ENCODE results near the gene HIVEP2. TPM values are rescaled to one million over a fixed set of nuclear protein-coding genes. Genes with fewer than 3 reads are reported as not detected.

The HIVEP2 gene
- total and polyA plus RNA-seq, 2 of the 4 experiments (the other 2 are of a cell fraction): 4.3 to 11.3 TPM

DNA sequence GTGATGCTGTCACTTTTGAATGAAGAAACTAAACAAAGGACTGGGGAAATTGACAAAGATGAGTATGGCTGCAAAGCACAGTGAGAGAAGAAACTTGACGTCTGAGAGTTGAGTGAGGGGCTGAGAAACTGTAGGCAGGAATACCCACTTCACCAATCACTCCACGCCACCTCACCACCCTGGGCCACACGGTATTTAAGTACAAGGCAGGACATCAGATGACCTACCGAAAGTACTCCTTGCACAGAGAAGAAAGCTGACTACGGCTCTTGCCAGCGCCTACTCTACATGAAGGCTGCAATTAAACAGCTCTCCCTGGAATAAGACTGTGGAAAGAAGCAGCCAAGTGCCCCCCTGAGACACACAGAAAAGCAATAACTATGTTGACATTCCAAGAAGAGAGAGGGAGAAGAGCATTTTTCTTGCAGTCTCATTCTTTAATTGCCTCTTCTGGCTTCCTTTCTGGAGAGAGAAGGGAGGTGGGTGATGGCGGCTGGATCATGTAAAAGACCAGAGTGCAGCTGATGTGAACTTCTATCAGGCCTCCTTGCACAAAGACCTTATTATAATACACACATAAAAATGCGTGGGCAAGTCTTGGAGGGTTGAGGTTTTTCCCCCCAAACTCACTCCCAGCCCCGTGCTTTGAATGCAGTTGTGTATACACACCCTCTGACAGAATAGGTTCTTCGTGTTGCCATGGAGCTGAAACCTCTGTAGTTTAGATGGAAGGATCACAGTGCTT is 44.6 kb downstream of the HIVEP2 start:
- peaks cover 36 to 52% of the 10 kb centered on the region in 2 experiments for H3K79me1 ChIP-seq (ENCODE audit: low read depth in 1 of 2, low read length in 2 of 2)
- H3K4ac ChIP-seq (ENCODE audit: low read depth, low read length): peak overlapping the region; percentile 26
- peak overlapping the region; percentile 20 for H4K5ac ChIP-seq (ENCODE audit: low read depth, low read length)
- H2BK15ac ChIP-seq (ENCODE audit: low read depth, low read length): peak overlapping the region; percentile 48; the same call in 2 of the 3 replicates
- H2AK5ac ChIP-seq (ENCODE audit: low read depth, low read length): peak overlapping the region; percentile 57; the same call in 1 of the 2 replicates
- H2BK20ac ChIP-seq (ENCODE audit: low read depth, low read length): peak overlapping the region; percentile 46; the same call in 1 of the 2 replicates
- no peak overlapping the region for H3K4me3 ChIP-seq (ENCODE audit: insufficient read depth, low read depth, low read length)
- in situ Hi-C loops (cut with MboI; ENCODE audit: low sequenced_read_pairs) (no loop called here), dilution Hi-C loops (cut with HindIII; ENCODE audit: low sequenced_read_pairs, unreplicated experiment) (no loop called here), intact Hi-C loops (cut with micrococcal nuclease) (no loop called here)
- peak overlapping the region; percentile 23 for H3K4me2 ChIP-seq (ENCODE audit: low read depth, low read length)
- ChIA-PET POLR2A (ENCODE audit: unreplicated experiment) (no interaction called here), CTCF (no interaction called here)
- TF ChIP-seq FOS (IDR thresholded peaks at IDR 0.05; ENCODE audit: low read depth, low read length): no peak
- no peak for TF ChIP-seq RCOR1 (IDR thresholded peaks at IDR 0.05; ENCODE audit: insufficient replicate concordance, low read length)
- TF ChIP-seq, protein P1, sequence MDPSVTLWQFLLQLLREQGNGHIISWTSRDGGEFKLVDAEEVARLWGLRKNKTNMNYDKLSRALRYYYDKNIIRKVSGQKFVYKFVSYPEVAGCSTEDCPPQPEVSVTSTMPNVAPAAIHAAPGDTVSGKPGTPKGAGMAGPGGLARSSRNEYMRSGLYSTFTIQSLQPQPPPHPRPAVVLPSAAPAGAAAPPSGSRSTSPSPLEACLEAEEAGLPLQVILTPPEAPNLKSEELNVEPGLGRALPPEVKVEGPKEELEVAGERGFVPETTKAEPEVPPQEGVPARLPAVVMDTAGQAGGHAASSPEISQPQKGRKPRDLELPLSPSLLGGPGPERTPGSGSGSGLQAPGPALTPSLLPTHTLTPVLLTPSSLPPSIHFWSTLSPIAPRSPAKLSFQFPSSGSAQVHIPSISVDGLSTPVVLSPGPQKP (IDR thresholded peaks at IDR 0.05; ENCODE audit: borderline replicate concordance, low read depth, low read length): no peak
- no peak for TF ChIP-seq CEBPB (IDR thresholded peaks at IDR 0.05; ENCODE audit: low read depth, low read length)
- no peak for TF ChIP-seq MXI1 (IDR thresholded peaks at IDR 0.05; ENCODE audit: borderline replicate concordance, low read depth, low read length)
- TF ChIP-seq RFX5 (IDR thresholded peaks at IDR 0.05; ENCODE audit: low read depth, low read length): no peak
- TF ChIP-seq, protein P2, sequence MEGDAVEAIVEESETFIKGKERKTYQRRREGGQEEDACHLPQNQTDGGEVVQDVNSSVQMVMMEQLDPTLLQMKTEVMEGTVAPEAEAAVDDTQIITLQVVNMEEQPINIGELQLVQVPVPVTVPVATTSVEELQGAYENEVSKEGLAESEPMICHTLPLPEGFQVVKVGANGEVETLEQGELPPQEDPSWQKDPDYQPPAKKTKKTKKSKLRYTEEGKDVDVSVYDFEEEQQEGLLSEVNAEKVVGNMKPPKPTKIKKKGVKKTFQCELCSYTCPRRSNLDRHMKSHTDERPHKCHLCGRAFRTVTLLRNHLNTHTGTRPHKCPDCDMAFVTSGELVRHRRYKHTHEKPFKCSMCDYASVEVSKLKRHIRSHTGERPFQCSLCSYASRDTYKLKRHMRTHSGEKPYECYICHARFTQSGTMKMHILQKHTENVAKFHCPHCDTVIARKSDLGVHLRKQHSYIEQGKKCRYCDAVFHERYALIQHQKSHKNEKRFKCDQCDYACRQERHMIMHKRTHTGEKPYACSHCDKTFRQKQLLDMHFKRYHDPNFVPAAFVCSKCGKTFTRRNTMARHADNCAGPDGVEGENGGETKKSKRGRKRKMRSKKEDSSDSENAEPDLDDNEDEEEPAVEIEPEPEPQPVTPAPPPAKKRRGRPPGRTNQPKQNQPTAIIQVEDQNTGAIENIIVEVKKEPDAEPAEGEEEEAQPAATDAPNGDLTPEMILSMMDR (conservative IDR thresholded peaks at IDR 0.05; ENCODE audit: low read depth, low read length): no peak
- TF ChIP-seq CHD1 (IDR thresholded peaks at IDR 0.05; ENCODE audit: low read depth, low read length): no peak
- TF ChIP-seq MAFK (IDR thresholded peaks at IDR 0.05; ENCODE audit: low read depth, low read length): no peak
- WGBS, 2 experiments (ENCODE audit: extremely low coverage in 2 of 2, insufficient read length in 1 of 2): no CpG with 5 or more reads among the region's 10 CpGs
- H3K4me1 ChIP-seq (ENCODE audit: control insufficient read depth, insufficient read depth, low read length): peaks cover 19% of the 10 kb centered on the region
- H2BK5ac ChIP-seq (ENCODE audit: low read depth, low read length, poor library complexity, severe bottlenecking): no peak overlapping the region
- no peak for DNase-seq
- H4K8ac ChIP-seq (ENCODE audit: low read depth in 2 of 2, low read length in 2 of 2): peak overlapping the region in 1 of 2 experiments; percentile 3; a peak in 2 of 4 replicates
- no peak overlapping the region for H2AK9ac ChIP-seq (replicated peaks; ENCODE audit: low read depth, low read length, poor library complexity)
- no peak overlapping the region for H3K27ac ChIP-seq (ENCODE audit: insufficient read depth, low read length)
- H3K9ac ChIP-seq (ENCODE audit: low read depth, low read length): no peak overlapping the region
- H3K27me3 ChIP-seq (ENCODE audit: control insufficient read depth, insufficient read depth, low read length): no peaks in the 10 kb centered on the region
- H2AFZ ChIP-seq (replicated peaks; ENCODE audit: low read length, poor library complexity): peak overlapping the region; percentile 15
- H3K36me3 ChIP-seq (ENCODE audit: control insufficient read depth, insufficient read depth, low read length): no peaks in the 10 kb centered on the region
- H3K9me3 ChIP-seq (ENCODE audit: control insufficient read depth, insufficient read depth, low read length): no peaks in the 10 kb centered on the region
- peak overlapping the region; percentile 23 for H3K14ac ChIP-seq (replicated peaks; ENCODE audit: low read depth, low read length)
- H3K56ac ChIP-seq (ENCODE audit: extremely low read depth, insufficient read depth, low read length): no peak overlapping the region
- H3K9me1 ChIP-seq (ENCODE audit: insufficient read depth, low read length): peaks cover 12% of the 10 kb centered on the region
- H3K18ac ChIP-seq (ENCODE audit: low read depth, low read length): 0 out of 2 replicates have a peak overlapping the region, but pooled peaks have one; percentile 42
- ATAC-seq (ENCODE audit: low read depth): no peak
- H3K23ac ChIP-seq (ENCODE audit: low read depth, low read length): peak overlapping the region; percentile 3; the same call in 1 of the 2 replicates
- H4K91ac ChIP-seq (ENCODE audit: insufficient read depth, low read depth, low read length): no peak overlapping the region
- BruUV-seq (replicated peaks): no TSS peak
- H2BK120ac ChIP-seq (ENCODE audit: low read depth, low read length): peak overlapping the region; percentile 35
- H4K20me1 ChIP-seq (ENCODE audit: insufficient read depth, low read length): peaks cover 11% of the 10 kb centered on the region; the same call in 1 of the 2 replicates
